BLaER1 (cell line): Measurements from ENCODE around the gene BRS3.

Experiments used
- H3K27ac ChIP-seq: shearing (Covaris generic); formaldehyde crosslinking; 2 replicates; pipeline ENCODE4 v1.8.1; 2022
- H3K27me3 ChIP-seq: shearing (Covaris generic); formaldehyde crosslinking; 2 replicates; pipeline ENCODE4 v1.8.1; 2022
- H3K36me3 ChIP-seq: shearing (Covaris generic); formaldehyde crosslinking; 2 replicates; pipeline ENCODE4 v1.8.1; 2022
- H3K4me1 ChIP-seq: shearing (Covaris generic); formaldehyde crosslinking; 2 replicates; pipeline ENCODE4 v1.8.1; 2022
- H3K4me2 ChIP-seq: shearing (Covaris generic); formaldehyde crosslinking; 2 replicates; pipeline ENCODE4 v1.8.1; 2022
- H3K4me3 ChIP-seq: shearing (Covaris generic); formaldehyde crosslinking; 2 replicates; pipeline ENCODE4 v1.8.1; 2022
- H3K9ac ChIP-seq: shearing (Covaris generic); formaldehyde crosslinking; 2 replicates; pipeline ENCODE4 v1.8.1; 2022
- H3K9me3 ChIP-seq: shearing (Covaris generic); formaldehyde crosslinking; 2 replicates; pipeline ENCODE4 v1.8.1; 2022
- H4K20me1 ChIP-seq: shearing (Covaris generic); formaldehyde crosslinking; 2 replicates; pipeline ENCODE4 v1.8.1; 2022
- Cebpa-rat ChIP-seq: shearing (Covaris generic); IDR thresholded peaks from 2 replicates; pipeline ENCODE4 v1.8.1; 2022

Gene BRS3

GRCh38 chrX:136491832-136492231, 4.1 kb downstream of the BRS3 start:
- no peaks in the 10 kb centered on the region for H3K9me3 ChIP-seq
- no peak overlapping the region for H3K9ac ChIP-seq
- H3K4me1 ChIP-seq, result 0 out of 2 replicates have a peak, but pooled peaks cover 4% of the 10 kb centered on the region
- H3K4me2 ChIP-seq, result no peak overlapping the region
- peaks cover 80% of the 10 kb centered on the region for H3K27me3 ChIP-seq
- peaks cover 6% of the 10 kb centered on the region; the same call in 1 of the 2 replicates for H4K20me1 ChIP-seq
- no peak overlapping the region for H3K4me3 ChIP-seq
- no peak for TF ChIP-seq Cebpa-rat
- no peak overlapping the region for H3K27ac ChIP-seq
- no peaks in the 10 kb centered on the region for H3K36me3 ChIP-seq

- Histone ChIP-seq H4K20me1 (peaks cover 6% of the 10 kb centered on the region; the same call in 1 of the 2 replicates), H3K27me3 (peaks cover 71% of the 10 kb centered on the region), H3K36me3 (no peaks in the 10 kb centered on the region), H3K9ac (no peak overlapping the region), H3K9me3 (no peaks in the 10 kb centered on the region), H3K27ac (no peak overlapping the region), H3K4me3 (no peak overlapping the region), H3K4me1 (0 out of 2 replicates have a peak, but pooled peaks cover 4% of the 10 kb centered on the region), H3K4me2 (no peak overlapping the region)
- no peak for TF ChIP-seq Cebpa-rat
Observed at GRCh38 chrX:136493011-136493410, 5.3 kb downstream of the BRS3 start.

- Histone ChIP-seq H3K27ac (no peak overlapping the region), H3K36me3 (no peaks in the 10 kb centered on the region), H3K4me2 (no peak overlapping the region), H3K27me3 (peaks cover 69% of the 10 kb centered on the region), H3K9ac (no peak overlapping the region), H3K4me3 (no peak overlapping the region), H3K4me1 (peaks cover 17% of the 10 kb centered on the region), H3K9me3 (no peaks in the 10 kb centered on the region), H4K20me1 (peaks cover 17% of the 10 kb centered on the region; the same call in 1 of the 2 replicates)
- TF ChIP-seq Cebpa-rat, result no peak
Observed at GRCh38 chrX:136495043-136495442, 7.3 kb downstream of the BRS3 start.

- Histone ChIP-seq H3K27ac (peak overlapping the region; percentile 83), H3K27me3 (peaks cover 68% of the 10 kb centered on the region), H3K36me3 (peaks cover 4% of the 10 kb centered on the region; the same call in 1 of the 2 replicates), H3K4me1 (peaks cover 17% of the 10 kb centered on the region), H3K9me3 (no peaks in the 10 kb centered on the region), H3K9ac (peak overlapping the region; percentile 82), H4K20me1 (peaks cover 21% of the 10 kb centered on the region; the same call in 1 of the 2 replicates), H3K4me3 (peak overlapping the region; percentile 76), H3K4me2 (peak overlapping the region; percentile 67)
- TF ChIP-seq Cebpa-rat, result no peak
Observed at GRCh38 chrX:136496186-136496763, 8.5 kb downstream of the BRS3 start.

- TF ChIP-seq Cebpa-rat, result no peak
- peaks cover 68% of the 10 kb centered on the region for H3K27me3 ChIP-seq
- H4K20me1 ChIP-seq, result peaks cover 24% of the 10 kb centered on the region; the same call in 1 of the 2 replicates
- H3K4me1 ChIP-seq, result peaks cover 17% of the 10 kb centered on the region
- peak overlapping the region; percentile 82 for H3K9ac ChIP-seq
- H3K4me3 ChIP-seq, result peak overlapping the region; percentile 76
- H3K9me3 ChIP-seq, result no peaks in the 10 kb centered on the region
- peak overlapping the region; percentile 67 for H3K4me2 ChIP-seq
- peak overlapping the region; percentile 83 for H3K27ac ChIP-seq
- peaks cover 7% of the 10 kb centered on the region; the same call in 1 of the 2 replicates for H3K36me3 ChIP-seq
Observed at GRCh38 chrX:136496764-136497555, 9.2 kb downstream of the BRS3 start.

- Histone ChIP-seq H3K27ac (peak within 1 kb of the TSS; percentile 83), H3K4me2 (peak within 1 kb of the TSS; percentile 67), H3K9me3 (no peaks in the 10 kb centered on the region), H3K27me3 (peaks cover 67% of the 10 kb centered on the region), H3K9ac (peak within 1 kb of the TSS; percentile 82), H3K36me3 (peaks cover 7% of the 10 kb centered on the region; the same call in 1 of the 2 replicates), H4K20me1 (peaks cover 23% of the 10 kb centered on the region; the same call in 1 of the 2 replicates), H3K4me1 (peaks cover 17% of the 10 kb centered on the region), H3K4me3 (peak within 1 kb of the TSS; percentile 76)
- TF ChIP-seq Cebpa-rat, result no peak
Observed at GRCh38 chrX:136497556-136498052, 9.9 kb downstream of the BRS3 start, which contains the start of gene HTATSF1. TSS of gene HTATSF1 (plus strand) at chrX:136497592. CDS start at chrX:136497685, 93 bp downstream.

GRCh38 chrX:136519069-136519468, 31.3 kb downstream of the BRS3 start:
- Histone ChIP-seq H3K9me3 (no peaks in the 10 kb centered on the region), H3K27me3 (peaks cover 85% of the 10 kb centered on the region), H4K20me1 (no peaks in the 10 kb centered on the region; the same call in 1 of the 2 replicates), H3K9ac (no peak overlapping the region), H3K4me3 (no peak overlapping the region), H3K4me1 (no peaks in the 10 kb centered on the region), H3K27ac (no peak overlapping the region), H3K4me2 (no peak overlapping the region), H3K36me3 (no peaks in the 10 kb centered on the region)
- no peak for TF ChIP-seq Cebpa-rat

GRCh38 chrX:136523770-136524169, 36.0 kb downstream of the BRS3 start:
- no peaks in the 10 kb centered on the region for H3K9me3 ChIP-seq
- H3K27me3 ChIP-seq, result peaks cover 89% of the 10 kb centered on the region
- H3K9ac ChIP-seq, result no peak overlapping the region
- H3K4me3 ChIP-seq, result no peak overlapping the region
- no peaks in the 10 kb centered on the region; the same call in 1 of the 2 replicates for H4K20me1 ChIP-seq
- no peaks in the 10 kb centered on the region for H3K4me1 ChIP-seq
- TF ChIP-seq Cebpa-rat, result no peak
- no peak overlapping the region for H3K4me2 ChIP-seq
- no peaks in the 10 kb centered on the region for H3K36me3 ChIP-seq
- no peak overlapping the region for H3K27ac ChIP-seq

- Histone ChIP-seq H3K4me2 (no peak overlapping the region), H4K20me1 (no peaks in the 10 kb centered on the region; the same call in 1 of the 2 replicates), H3K27ac (no peak overlapping the region), H3K9me3 (no peaks in the 10 kb centered on the region), H3K4me1 (no peaks in the 10 kb centered on the region), H3K27me3 (peaks cover 86% of the 10 kb centered on the region), H3K4me3 (no peak overlapping the region), H3K36me3 (no peaks in the 10 kb centered on the region), H3K9ac (no peak overlapping the region)
- TF ChIP-seq Cebpa-rat, result no peak
Observed at GRCh38 chrX:136525738-136526606, 38.2 kb downstream of the BRS3 start.
